ENCODE data around the gene ORM2.

- TF ChIP-seq EZH2phosphoT487 (IDR thresholded peaks at IDR 0.05; ENCODE audit: borderline replicate concordance) (no peak), CTCF (conservative IDR thresholded peaks at IDR 0.05; ENCODE audit: low read length) (no peak)
Measured at GRCh38 chr9:114355821-114356220, 26.2 kb downstream of the ORM2 start.

Data from Loucy (cell line).